Measurements from ENCODE around the gene CELA2B.
"Not testable (repeated sequence)": the region's sequence is repeated elsewhere in the genome, so short reads cannot be mapped to it uniquely, and the experiment has no call there.

CELA2B gene

DNA sequence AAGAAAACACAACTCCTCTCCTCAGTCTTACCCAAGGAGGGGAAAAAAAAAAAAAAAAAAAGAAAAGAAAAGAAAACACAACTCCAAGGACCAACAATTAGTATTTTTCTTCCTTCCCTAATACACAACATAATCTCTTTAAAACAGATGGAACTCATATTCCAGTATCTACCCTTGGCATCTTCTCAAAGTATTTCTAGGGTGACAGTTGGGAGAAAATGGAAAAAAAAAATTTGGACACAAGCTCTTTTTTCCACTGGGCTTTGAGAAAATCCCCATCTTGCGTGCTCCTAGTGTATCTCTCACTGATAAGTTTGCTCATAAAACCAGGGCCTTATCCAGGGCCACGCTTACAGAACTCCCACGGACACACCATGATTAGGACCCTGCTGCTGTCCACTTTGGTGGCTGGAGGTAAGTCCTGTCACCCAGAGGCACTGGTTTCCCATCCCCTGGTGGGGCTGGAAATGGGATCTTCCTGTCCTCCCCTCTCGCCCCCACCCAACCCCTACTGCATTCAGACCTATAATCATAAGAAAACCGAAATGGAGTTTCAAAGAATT, at the start of gene CELA2B:
Gene CELA2B (plus strand): TSS at position 353 of the 563 bp plus-strand sequence. CDS start 22 bp downstream, at position 375.
- no peak for DNase-seq

- no peak for DNase-seq
Observed at GRCh38 chr1:15426492-15427279, 49.2 kb upstream of the CELA2B start.

- no peak for DNase-seq
Observed at GRCh38 chr1:15427280-15427666, 48.6 kb upstream of the CELA2B start.

GRCh38 chr1:15428252-15428651, 47.7 kb upstream of the CELA2B start:
- DNase-seq, result not testable (repeated sequence)

DNA sequence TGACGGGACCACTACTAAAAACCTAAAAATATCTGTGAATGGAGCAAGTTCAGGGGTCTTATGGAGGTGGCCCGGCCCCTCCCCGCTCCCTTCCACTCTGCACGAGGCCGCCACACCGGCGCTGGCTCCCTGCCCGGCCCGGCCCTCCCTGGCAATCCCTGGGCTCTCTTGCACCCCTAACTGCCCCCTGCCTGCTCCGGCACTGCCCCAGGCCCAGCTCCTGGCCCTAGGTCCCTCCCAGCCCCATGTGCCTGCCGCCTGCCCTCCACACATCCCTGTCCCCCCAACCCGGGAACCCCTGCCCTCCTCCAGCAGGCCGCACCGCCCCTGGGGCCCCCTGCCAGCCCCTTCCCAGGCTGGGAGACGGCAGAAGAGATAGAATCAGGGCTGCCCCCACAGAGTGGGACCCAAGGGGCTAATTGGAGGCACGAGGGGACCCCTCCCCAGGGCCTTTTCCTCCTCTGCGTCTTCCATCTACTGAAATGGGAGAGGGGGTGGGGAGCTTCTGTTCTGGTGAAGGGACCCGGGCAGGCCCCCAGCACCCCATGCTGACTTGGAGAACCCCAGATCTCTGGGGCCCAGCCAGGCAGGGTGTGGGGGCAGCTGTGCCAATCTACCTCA, 47.0 kb upstream of the CELA2B start:
- no peak for DNase-seq

GRCh38 chr1:15429701-15430149, 46.2 kb upstream of the CELA2B start:
- no peak for DNase-seq

- DNase-seq, result no peak
Observed at GRCh38 chr1:15430787-15431570, 44.9 kb upstream of the CELA2B start.

DNA sequence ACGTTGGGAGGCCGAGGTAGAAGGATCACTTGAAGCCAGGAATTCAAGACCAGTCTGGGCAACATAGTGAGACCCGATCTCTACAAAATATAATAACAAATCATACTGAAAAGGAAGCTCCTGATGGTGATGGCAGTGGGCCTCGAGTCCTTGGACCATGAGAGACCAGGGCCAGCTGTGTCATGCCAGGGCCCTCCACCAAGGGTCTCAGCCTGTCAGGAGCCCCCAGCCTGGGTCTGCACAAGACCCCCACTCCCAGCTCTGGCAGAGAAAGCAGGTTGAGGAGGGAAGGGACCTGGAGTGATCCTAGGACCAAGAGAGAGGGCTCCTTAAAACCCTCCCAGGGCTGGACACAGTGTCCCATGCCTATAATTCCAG, 44.3 kb upstream of the CELA2B start:
- DNase-seq, result no peak

- no peak for DNase-seq
Observed at GRCh38 chr1:15432324-15432723, 43.6 kb upstream of the CELA2B start.

DNA sequence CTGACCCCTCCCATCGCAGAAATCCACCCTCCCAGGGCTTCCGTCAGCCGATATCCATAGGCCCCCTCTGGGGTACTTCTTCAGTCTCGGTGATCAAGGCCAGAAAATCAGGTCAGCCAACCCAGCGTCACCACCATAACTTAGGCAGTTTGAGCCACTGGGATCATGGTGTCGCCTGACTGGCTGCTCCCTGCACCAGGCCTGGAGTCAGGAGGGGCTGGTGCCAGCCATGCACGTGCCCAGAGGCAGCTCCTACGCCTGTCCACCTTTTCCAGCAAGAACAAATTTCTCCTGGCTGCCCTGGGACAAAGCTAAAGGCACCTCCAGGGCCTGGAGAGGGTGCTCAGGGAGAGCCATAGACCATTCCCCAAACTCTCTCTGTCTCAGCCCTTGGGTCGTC, 42.4 kb upstream of the CELA2B start:
- no peak for DNase-seq

DNA sequence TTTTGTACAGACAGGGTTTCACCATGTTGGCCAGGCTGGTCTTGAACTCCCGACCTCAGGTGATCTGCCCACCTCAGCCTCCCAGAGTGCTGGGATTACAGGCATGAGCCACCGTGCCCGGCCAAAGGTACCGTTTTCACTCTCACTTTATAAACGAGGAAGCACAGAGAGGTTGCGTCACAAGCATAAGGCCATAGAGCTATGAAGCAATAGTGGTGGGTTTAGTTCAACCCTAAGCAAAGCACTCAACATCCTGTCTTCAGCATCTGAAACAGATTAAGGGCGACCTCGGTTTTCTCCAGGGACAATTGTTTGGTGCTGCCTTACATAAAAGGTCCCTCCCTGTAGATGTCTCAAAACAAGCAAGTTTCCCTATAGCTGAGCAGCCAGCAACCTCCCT, 41.2 kb upstream of the CELA2B start:
- DNase-seq, result not testable (repeated sequence)

DNA sequence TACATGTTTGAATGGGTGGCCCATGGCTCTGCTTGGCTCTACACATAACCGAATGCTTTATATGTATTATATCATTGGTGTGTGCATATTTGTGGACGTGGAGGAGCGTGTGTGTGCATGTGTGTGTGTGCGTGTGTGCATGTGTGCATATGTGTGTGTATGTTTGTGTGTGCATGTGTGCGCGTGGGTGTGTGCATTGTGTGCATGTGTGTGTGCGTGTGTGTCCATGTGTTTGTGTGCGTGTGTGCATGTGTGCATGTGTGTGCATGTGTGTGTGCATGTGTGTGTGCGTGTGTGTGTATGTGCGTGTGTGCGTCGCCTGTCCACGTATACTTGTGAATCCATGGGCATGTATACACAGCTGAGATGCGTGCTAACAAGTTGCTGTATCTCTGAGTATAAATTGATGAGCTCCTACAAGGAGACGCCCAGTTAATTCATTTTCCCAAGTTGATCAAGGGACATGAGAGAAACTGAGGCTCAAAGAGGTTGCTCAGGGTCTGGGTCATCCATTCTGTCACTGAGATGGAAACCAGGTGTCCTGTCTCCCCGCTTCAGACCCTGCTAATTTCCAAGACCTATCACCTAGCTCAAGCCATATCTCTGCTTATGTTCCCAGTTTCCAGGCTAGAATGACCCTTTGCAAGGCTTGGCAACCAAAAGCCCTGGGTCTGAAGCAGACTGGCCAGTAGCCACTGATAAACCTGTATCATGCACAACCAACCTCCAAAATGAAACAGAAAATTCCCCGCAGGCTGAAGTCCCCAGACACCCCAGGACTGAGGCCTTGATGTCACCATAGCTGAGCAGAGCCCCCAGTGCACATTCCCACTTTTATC, 40.4 kb upstream of the CELA2B start:
- no peak for DNase-seq

- DNase-seq, result no peak
Observed at GRCh38 chr1:15436881-15437442, 38.9 kb upstream of the CELA2B start.

DNA sequence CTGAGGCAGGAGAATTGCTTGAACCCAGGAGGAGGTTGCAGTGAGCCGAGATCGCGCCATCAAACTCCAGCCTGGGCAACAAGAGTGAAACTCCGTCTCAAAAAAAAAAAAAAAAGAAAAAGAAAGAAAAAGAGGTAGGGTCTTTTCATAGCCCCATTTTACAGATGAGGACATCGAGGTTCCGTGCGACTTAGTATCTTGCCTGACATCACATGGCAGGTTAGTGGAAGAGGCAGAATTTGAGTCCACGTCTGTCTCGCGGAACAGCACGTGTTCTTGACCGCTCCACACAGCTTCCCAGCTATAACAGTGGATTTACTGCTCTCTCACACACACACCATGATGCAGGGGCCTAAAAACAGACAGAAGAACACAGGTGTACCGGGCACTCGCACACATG, 36.6 kb upstream of the CELA2B start:
- no peak for DNase-seq

- no peak for DNase-seq
Observed at GRCh38 chr1:15440357-15440756, 35.5 kb upstream of the CELA2B start.

DNA sequence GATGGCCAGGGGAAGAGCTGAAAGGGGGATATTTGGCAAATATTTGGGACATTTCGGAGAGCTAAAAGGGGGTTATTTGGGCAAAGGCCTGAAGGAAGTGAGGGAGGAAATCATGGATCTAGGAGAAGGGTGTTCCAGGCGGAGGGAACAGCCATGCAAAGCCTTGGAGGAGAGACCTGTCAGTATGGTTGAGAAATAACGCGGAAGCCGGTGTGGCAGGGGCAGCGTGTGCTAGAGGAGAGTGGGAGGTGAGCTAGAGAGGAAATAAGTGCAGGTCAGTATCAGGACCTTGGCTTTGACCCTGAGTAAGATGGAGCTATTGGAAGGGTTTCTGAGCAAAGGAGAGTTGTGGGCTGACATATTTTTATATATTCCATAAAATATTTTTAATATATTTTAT, 34.7 kb upstream of the CELA2B start:
- DNase-seq, result no peak

DNA sequence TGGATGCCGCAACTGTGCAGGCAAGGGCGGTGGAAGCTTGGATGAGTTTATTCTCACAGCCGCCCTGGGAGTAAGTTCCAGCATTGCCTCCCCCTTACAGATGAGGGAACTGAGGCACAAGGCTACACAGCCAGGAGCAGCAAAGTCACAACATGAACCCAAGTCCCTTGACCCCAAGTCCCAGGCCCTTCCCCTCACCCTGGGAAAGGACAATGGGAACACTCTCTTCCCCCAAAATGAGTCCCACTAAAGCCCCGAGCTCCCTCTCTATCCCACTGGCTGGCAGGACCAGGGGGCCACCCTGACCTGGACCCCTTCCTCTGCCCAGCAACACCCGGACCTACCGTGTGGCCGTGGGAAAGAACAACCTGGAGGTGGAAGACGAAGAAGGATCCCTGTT, 33.8 kb upstream of the CELA2B start:
- DNase-seq, result no peak

DNA sequence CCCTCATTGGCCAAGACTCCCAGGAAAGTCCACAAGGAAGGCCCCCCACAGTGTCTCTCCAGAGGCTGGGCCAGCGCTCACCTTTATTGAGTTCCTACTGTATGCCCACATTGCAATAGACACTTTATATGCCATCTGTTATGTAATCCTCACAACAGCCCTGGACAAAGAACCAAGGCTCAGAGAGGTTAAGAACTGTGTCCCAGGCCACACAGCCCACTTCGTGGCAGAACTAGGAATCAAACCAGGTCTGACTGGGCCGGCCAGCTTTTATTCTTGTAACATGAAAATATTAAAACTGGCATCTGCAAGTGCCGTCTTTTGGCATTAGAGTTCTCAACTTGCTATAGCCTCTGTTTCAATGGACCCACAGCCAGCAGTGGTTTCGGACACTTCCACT, 33.1 kb upstream of the CELA2B start:
- DNase-seq, result no peak

DNA sequence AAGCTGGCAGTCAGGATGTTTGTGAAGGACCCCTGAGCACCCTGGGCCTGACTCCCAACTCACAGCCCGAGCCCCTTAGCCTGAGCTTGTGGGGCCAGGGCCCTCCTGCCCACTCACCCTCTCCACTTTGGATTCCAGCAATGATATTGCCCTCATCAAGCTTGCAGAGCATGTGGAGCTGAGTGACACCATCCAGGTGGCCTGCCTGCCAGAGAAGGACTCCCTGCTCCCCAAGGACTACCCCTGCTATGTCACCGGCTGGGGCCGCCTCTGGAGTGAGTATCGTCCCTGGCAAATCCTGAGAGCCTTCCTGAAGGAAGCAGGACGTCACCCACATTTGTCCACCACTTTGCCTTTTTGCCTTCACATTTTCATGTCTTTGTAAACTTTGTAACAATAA, 32.6 kb upstream of the CELA2B start:
- DNase-seq, result no peak

- DNase-seq, result no peak
Observed at GRCh38 chr1:15444468-15445389, 31.2 kb upstream of the CELA2B start.

All from NCI-H526 treated with DMSO at 0.1 percent for 48 hours (cell line).